ENCODE measurements around the gene ARVCF. TPM values are rescaled to one million over a fixed set of nuclear protein-coding genes. Genes with fewer than 3 reads are reported as not detected.

ARVCF gene
- total RNA-seq, 1 donor from 2014 or later: 288 TPM

DNA sequence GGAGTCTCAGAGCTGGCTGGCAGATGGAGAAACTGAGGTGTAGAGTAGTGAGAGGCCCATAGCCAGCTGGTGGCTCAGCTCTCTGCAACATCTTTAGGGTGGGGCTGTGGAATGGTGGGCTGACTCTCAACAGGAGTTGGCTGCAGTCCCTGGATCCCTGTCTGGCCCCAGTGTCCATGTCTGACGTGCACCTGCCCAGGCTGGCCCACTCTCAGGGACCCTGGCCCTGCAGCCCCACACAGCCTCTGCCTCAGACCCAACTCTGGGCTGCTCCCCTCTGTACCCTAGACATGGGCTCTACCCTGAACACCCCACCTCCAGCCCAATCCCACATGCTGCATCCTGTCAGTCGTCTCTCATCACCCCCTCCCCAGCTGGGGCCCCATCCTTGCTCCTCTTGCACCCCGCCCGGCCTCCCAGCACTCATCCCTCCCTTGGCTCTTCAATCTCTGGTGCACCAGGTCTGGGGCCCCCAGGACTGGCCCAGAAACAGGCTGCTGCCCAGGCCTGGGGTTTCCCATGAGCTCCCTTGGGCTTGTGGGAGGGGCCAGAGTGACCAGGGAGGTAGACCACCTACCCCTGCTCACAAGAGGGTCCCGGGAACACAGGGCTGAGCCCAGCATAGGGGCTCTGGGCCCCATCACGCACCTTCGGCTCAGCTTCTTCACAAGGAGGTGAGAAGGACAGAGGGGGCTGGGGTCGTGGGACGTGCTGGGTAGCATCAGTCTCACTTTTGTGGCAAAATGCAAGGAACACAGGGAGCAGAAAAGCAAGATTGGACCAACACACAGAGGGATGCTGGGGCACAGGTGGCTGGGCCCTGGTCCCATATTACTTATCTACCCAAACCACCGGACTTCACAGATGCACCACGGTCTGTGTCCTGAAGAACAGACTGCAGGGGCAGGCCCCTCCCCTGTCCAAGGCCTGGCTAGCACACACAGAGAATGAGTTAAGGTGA, 31.5 kb downstream of the ARVCF start:
- no peak for DNase-seq

DNA sequence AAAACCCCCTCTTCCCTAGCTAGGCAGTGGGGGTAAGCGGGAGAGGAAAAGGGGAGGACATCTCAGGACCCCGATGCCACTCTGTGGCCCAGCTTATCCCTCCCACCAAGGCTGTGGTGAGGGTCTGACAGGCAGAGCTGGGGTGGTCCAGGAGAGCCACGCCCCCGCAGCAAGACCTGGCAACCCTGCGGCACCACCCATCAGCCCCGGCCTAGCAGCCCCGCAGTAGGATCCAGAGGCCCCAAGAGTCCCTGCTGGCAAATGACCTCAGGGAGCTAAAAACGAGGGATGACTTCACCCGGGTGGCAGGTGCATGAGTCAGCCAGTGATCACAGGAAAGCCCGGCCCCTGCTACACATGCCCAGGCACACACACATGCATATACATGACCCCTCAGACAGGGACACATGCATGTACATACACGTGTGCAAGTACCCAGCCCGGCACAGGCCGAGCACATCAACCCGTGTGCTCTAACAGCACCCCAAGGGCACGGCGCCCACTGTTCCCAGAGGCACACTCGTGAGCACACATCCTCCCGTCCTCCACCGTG, 32.3 kb downstream of the ARVCF start:
- peak; percentile 83 for DNase-seq

DNA sequence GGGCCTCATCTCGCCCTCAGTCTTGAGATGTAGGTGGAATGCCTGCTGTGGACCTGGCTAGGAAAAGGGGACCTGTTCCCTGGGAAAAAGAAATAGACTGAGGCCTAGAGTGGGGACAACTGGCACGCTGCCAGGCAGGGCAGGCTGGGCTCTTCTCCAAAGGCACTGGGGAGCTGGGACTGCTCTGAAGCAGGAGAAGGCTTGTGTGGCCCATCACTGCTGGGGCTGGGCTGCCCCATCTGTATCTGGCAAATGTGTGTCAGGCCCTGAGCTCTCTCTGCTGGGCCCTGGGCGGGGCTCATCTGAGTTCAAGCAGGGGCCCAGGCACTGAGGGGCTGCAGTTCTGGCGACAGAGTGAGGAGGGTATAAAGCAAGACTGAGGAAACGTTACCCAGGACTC, 32.9 kb downstream of the ARVCF start:
- no peak for DNase-seq

DNA sequence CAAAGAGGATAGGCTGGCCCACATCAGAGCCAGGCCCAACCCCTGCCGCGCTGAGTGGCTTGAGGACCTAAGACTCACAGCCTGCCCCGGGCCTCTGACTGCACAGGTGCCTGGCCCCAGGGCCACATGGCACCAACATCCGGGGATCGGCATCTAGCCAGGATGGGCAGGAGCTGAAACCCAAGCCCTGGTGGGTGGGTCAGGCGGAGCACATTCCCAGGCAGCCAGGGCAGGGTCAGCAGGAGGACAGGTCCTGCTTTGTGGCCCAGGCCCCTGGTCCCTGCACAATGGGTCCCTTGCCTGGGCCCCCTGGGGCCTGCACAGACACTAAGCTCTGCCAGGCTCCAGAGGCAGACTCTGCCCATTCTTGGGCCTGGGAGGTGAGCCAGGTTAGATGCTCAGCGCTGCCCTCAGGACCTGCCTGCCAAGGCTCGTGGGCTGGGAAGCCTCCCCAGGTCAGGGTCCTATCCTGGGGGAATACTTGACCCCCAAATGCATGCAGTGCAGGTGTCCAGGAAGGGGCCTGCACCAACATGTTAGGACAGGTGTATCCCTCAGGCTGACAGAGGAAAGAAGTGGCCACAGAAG, 33.5 kb downstream of the ARVCF start:
- no peak for DNase-seq

DNA sequence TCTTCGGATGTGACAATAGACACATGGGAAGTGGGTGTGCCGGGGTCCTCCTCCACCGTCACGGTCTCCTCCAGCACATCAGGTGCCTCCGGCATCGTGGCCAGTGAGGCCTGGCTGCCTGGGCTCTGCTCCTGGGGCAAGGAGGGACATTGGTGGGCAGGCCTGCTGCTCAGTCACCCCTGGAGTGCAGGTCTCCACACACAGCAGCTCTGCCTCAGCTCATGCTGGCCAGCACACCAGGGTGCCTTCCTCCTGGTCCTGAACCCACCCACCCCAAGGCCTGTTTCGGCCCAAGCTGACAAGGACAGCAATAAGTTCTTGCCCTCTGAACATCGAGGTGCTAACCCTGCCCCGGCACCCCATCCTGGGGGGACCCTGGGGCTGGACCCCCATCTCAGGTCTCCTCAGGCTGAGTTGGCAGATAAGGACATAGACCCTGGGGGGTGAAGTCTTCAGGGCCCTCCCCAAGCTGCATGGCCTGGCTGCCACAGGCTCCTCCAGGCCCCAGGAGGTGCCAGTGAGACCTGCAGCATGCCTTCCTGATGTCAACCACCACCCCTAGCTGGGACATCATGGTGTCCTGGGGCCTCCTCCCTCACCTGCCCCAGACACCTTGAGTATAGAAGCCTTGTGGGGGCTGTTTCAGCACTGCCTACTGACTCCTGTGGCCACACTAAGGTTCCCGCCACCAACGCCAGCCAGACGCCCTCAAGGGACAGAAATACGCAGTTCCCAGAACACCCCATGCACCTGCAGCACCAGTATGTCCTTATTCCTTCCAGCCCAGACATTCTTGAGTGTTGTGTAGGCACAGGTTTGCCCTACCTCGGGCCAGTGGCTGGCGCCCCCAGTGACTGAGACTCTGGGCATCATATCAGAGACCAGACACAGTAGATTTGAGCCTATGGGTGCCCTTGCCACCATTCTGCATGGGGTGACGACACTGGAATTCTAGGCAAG, 34.4 kb downstream of the ARVCF start:
- DNase-seq: no peak

DNA sequence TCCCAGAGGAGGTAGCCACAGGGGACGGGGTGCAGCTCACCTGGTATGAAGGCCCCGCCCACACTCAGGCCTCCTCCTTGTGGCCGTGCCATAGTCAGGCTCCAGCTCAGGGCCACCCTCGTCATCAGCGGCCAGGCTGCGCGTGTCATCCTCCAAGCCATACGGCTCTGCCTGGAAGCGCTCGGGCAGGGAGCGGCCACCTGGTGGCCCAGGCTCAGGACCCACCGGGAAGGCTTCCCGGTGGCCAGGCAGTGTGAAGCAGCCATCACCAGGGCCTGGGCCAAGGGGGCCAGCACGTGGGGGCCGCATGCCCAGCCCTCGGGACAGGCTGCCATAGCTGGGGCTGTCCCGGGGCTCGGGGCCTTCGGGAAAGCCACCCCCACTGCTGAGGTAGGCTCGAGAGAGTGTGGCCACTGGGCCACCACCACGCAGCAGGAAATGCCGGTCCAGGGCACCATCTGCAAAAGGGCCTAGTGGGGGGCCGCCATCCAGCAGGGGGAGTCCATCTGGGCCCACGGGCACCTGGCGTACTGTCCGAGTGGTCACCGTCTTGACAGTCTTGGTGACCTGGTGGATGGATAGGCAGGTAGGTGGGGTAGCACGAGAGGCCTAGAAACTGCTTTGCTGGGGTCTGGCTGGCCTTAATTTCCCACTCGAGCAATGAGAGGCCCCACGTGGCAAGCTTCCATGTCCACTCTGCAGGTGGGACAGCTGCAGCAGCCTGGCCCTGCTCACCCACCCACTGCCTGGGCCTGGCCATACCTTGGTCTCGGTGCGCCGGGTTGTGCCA, 35.3 kb downstream of the ARVCF start:
- DNase-seq: no peak

DNA sequence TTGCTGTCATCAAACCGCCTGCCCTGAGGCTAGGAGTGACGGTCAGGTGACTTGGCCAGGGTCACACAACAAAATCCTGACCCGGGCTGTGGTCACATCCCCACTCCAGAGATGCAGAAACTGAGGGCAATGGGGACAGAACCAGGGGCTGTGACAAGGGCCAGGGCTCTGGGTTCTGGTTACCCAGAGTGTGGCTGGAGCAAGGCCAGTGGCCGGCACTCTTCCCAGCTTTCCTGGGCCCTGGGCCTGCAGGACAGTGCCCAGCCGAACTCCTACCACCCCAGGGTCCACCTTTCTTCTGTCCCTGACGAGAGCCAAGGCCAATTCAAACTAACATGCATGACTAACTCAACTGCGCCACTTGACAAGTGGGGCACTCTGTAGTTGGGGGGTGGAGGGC, 35.9 kb downstream of the ARVCF start:
- DNase-seq: no peak

DNA sequence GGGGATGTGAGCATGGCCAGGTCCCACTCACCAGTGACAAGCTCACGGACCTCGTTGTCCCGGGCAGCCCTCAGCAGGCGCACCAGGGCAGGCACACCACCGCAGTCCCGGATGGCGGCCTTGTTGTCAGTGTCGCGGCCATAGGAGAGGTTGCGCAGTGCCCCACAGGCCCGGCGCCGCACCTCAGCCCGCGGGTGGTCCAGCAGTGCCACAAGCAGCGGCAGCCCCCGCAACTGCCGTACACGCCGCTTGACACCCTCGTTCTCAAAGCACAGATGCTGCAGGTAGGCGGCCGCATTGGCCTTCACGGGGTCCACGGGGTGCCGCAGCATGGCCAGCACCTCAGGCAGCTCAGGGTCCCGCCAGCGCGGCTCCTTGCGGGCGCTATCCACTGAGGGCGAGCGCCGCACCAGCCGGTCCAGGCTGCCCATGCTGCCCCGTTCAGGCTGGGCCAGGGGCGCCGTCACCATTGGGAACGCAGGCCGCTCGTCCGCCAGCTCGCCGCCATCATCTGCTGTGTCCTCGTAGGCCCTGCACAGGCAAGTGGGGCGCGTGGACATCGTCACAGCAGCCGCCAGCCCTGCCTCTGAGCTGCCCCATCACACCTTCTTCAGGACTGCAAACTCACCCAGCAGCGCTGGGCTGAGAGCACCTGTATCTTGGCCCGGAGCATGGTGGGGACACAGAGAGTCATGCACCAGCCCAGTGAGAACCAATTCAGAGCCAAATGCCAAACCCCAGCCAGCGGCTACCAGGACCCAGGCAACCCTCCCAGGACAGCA, 36.7 kb downstream of the ARVCF start:
- DNase-seq: no peak

DNA sequence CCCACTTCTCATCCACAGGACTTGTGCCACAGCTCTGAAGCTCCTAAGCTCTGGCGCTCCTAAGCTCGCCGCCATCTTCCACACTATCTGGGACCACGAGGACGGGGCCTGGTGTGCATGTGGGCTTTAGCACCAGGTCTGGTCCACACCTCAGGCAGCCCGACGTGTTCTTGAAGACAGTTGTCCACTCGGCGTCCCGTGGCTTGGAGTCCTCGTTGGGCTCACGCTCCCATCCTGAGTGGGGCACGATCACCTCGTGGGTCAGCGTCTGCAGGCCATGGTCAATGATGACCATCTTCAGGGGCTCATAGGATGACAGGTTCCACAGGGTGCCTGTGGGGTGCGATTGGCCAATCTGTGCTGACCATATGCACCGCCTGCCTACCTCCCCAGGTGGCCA, 37.9 kb downstream of the ARVCF start:
- DNase-seq: no peak

DNA sequence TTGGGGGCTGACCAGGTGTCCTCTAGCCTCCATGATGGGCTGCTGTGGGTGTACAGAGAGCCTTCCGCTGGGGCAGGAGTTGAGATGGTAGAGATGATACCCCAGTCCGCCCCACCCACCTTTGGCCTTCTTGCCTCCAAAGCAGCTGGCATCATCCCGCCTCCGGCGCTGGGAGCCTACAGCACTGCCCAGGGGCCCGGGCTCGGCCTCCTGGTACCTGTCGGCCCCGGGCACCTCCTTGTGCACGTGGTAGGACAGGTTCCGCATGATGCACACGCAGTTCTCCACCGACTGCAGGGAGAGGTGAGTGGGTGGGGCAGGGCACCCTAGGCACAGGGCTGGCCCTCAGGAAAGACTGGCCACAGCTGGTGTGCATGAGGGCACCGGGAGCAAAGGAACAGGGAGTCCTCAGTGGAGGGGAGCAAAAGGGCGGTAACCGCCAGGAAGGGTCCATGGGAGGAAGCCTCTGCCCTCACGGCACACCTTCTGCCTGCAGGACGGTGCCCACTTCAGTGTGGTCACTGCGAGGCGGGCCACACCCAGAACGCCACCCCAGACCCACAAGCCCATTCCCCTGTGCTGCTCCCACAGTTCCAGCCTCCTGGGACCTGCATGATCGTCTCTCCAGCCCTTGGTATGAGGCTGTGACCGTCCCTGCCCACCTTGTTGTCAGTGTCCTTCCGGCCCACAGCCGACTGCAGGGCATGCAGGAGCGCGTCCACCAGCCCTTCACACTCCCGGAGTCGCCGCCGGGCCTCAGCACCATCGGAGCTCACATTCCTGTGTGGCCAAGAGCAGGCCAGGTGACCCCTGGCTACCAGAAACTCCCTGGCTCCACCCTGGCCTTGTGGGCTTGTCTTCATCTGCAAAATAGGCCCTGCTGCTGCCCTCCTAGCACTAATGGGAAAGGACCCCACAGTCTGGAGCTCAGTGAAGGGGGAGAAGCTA, 39.1 kb downstream of the ARVCF start:
- DNase-seq: no peak

DNA sequence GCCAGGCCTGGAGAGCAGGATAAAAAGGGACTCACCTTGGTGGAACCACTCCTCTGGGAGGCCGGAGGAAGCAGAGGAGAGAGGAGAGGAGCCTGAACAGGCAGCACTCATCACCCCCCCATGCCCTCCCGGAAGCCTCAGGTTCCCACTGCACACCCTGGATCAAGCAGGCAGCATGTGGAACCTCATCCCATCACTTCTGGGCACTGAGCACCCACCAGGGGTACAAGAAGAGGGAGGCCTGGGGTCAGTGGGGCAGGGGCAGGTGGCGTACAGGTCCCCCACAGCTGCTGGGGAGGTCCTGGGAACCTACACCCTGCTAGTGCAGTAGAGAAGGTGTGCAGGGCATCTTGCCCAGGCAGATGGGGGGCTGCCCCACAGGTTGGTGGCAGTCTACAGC, 40.0 kb downstream of the ARVCF start:
- DNase-seq: no peak

DNA sequence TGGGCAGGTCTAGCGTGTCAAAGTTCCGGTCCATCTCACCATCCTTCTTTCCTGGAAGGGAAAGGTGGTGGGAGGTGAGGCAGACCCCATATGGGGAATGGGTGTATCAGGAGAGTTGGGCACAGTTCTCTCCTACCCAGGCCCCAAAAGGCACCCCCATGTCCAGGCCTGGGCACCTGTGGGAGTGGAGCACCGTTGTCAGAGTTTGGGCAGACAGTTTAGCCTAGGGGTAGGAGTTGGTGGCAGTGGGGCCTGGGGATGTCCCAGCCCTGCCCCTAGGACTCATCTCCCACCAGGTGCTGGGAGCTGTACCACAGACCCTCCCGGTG, 41.0 kb downstream of the ARVCF start:
- DNase-seq: no peak

DNA sequence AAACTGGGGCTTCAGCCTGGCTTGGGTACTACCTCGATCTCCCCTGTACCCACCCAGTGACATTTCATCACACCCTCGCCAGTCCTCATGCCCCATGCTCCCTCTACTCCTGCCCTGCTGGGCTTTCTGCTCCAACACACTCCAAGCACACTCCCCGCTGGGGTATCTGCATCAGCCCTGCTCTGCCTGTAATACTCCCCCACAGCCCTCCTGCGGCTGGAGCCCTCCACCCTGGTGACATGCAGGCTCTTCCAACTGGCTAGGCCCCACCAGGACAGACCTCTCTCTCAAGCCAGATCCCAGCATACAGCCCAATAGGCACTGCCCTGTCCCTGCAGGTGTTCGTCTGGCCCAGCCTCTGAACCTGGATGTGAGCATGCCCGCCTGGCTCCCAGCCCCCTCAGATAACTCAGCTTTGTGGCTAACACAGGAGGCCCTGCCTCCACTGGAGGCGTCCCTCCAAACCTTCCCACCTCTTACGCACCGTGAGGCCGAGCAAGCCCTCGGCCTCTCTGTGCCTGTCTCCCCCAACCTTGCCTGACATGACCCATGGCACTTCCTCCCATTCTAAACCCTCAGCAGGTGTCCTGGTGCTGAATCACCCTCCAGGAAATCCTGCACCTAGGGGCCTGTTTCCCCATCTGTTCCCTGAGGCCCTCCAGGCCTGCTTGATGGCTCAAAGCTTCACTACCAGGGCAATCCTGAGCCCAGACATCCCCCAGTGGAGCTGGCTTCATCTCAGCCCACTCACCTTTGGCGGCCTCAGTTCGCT, 41.5 kb downstream of the ARVCF start:
- peak; percentile 92 for DNase-seq

DNA sequence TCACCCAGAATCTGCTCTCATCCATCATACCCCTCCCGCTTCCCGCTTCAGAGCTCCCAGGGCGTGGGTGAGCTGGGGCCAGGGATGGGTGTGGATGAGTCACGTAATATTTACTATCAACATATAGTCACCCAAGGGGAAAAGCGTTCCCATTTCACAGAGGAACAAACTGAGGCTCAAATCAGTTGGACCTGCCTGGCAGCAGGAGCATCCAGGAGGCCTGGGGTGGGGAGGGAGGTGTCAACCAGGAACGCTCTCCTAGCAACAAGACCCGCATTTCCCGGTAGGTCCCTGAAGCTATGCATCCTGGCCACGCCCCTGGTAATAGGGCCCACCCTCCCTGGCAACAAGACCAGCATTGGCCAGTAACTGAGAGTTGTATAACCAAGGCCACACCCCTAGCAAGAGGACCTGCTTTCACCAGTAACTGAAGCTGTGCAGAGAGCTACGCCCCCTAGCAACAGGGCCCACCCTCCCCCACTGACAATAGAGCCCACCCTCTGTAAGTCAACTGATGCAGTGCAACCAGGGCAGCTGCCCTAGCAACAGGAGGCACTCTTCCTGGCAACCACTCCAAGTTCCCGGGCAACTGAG, 42.3 kb downstream of the ARVCF start:
- peak; percentile 95 for DNase-seq

DNA sequence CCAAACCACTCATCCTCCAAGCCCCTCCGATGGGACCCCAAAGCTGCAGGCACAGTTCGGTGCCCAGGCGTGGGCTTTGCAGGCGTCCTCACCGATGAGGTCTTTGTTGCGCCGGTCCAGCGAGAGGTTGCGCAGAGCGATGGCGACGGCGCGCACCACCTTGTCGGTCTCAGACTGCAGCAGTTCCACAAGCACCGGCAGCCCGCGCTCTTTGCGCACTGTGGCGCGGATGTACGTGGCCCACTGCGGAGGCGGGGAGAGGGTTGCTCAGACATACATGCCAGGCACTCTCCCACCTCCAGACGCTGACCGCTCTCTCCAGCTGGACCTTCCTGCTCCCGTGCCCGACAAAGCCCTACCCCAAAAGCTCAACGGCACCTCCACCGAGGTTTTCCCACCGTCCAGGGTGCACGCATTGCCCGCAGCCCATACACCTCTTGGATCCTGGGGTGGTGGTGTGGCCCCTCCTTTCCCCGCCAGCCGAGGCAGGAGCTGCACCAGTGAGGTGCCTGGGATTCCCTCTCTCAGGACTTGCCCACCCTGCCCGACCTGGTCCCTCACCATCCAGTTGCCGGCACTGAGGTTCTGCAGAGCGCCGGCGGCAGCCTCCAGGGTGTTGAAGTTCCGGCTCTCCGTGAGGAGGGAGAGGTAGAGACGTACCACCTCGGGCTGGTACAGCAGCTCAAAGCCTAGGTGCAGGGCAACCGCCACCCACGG, 42.9 kb downstream of the ARVCF start:
- no peak for DNase-seq

DNA sequence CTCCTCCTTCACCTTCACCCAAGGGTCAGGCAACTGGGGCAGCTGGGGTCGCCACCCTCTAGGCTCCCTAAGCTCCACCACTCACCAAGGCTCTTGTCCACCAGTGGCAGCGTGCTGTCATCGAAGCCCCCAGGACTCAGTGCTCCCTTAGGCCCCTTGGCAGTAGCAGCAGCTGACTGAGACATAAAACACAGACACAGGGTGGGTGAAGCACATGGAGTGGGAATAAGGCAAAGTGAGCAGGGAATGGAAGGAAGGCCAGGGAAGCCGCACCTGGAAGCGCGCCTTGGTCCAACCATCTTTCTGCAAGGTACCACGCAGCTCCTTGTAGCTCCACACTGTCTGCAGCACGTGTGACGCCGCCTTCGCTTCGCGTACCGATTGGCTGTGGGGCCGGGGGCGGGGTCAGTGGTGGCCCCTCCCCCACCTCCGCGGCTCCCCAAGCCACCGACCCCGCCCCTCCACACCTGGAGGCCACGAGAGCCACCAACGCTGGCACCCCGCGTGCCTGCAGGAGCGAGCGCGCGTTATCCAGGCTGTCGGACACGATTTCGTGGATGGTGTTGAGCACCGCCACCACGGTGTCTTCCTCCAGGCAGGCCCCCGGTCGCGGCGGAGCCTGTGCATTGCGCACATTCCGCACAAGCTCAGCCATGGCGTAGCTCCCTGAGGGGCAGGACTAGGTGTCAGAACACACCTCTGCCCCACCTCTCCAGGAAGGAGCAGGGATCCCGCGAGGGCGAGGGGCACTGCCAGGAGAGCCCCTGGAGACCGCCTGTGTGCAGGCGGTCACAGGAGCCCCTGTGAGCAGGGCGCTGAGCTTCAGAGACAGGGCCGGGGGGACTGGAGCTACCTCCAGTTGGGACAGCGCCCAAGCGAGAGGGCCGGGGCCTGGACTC, 43.7 kb downstream of the ARVCF start:
- no peak for DNase-seq

DNA sequence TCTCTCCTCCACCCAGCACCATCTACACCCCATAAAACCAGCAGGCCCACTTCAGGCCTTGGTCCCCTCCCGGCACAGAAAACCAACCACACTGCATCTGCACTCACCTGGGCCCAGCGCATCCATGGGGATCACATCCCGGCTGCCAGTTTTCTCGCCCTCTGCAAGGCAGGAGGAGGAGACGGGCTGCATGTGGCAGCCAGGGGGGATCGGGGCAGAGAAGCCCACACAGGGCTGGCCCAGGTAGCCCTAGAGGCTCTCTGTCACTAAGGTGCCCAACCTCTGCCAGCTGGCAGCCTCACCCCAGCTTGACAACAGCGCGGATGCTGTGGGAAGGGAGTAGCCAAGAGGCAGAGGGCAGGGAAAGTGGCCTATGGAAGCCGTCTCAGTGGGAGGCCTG, 44.4 kb downstream of the ARVCF start:
- DNase-seq: no peak

All from dermis blood vessel endothelial cell (primary cell).